Adrenal gland (tissue), 12 donors: ENCODE results near the gene HDAC4. TPM values are rescaled to one million over a fixed set of nuclear protein-coding genes. Genes with fewer than 3 reads are reported as not detected.

Source experiments
- DNase-seq, 7 donors: peaks; one replicate each; pipeline ENCODE4 v3.0.0-alpha.2; 2019 to 2020
- H3K27ac ChIP-seq, 5 donors: fragments of 200-600 bp; sonication (generic) in 4 of 5; 1 replicate in 3 of 5; 2 replicates in 2 of 5; pipeline versions ENCODE4 v1.5.1 to v1.8.0; 2016 to 2020; ENCODE audit warnings: mild to moderate bottlenecking in 1 of 5
- H3K27me3 ChIP-seq: fragments of 200-600 bp; 2 replicates; pipeline ENCODE4 v1.8.0; 2021
- H3K36me3 ChIP-seq, 2 donors: fragments of 200-600 bp; replicated peaks in 1 of 2; 1 replicate in 1 of 2; 2 replicates in 1 of 2; pipeline versions ENCODE4 v1.5.1 to v1.8.0; 2018 to 2022
- H3K4me1 ChIP-seq, 2 donors: fragments of 200-600 bp; replicated peaks in 1 of 2; 1 replicate in 1 of 2; 2 replicates in 1 of 2; pipeline versions ENCODE4 v1.5.1 to v1.8.0; 2018 to 2021
- H3K4me3 ChIP-seq, 4 donors: fragments of 200-600 bp; sonication (generic) in 3 of 4; one replicate each; pipeline ENCODE4 v1.5.1; 2016 to 2018
- H3K9me3 ChIP-seq, 3 donors: fragments of 200-600 bp; sonication (generic) in 1 of 3; replicated peaks in 1 of 3; 1 replicate in 2 of 3; 2 replicates in 1 of 3; pipeline versions ENCODE4 v1.5.1 to v1.8.0; 2016 to 2021
- CTCF ChIP-seq, 6 experiments: fragments of 450-650 bp in 4 of 6; fragments of 200-600 bp in 2 of 6; sonication (generic) in 1 of 6; IDR thresholded peaks; 1 replicate in 5 of 6; 2 replicates in 1 of 6; pipeline versions ENCODE4 v1.5.1 to v1.8.0; 2016 to 2021; ENCODE audit warnings: antibody characterized with exemption in 6 of 6, mild to moderate bottlenecking in 2 of 6, moderate library complexity in 1 of 6
- POLR2A ChIP-seq, 2 donors: fragments of 450-650 bp; IDR thresholded peaks; one replicate each; pipeline ENCODE4 v1.6.1; 2017; ENCODE audit warnings: antibody characterized with exemption in 2 of 2, mild to moderate bottlenecking in 2 of 2, moderate library complexity in 1 of 2
- WGBS, 4 donors: extraction: QIAGEN DNeasy Blood & Tissue Kit in 2 of 4; methylation state at CpG; one replicate each; pipeline versions ENCODE4 v1.1.5 to v1.1.7; 2013 to 2017; 5-methylcytosine and 5-hydroxymethylcytosine counted together
- intact Hi-C, 2 donors: fragments of 100-400 bp; cut with DNase I; formaldehyde crosslinking; loops; one replicate each; pipeline versions ENCODE4 v1.14.1 to v1.15.0; 2022 to 2023
- polyA plus RNA-seq, 3 donors: library from polyadenylated mRNA; stranded (reverse); fragments of 200-250 nt in 2 of 3; fragments of 350-450 nt in 1 of 3; fragmentation: Illumina TruSeq in 1 of 3; extraction: RNeasy Lipid Tissue Mini Kit (QIAGEN cat#74804) in 1 of 3; gene quantifications; one replicate each; pipeline ENCODE4 v1.2.3, GENCODE V29; 2013 to 2014
- total RNA-seq, 9 donors: library from RNA; depleted of rRNA in 4 of 9; stranded (reverse); fragments of >200 nt in 4 of 9; fragments of 120-200 nt in 1 of 9; fragmentation: NEBNext Ultra II Directional in 1 of 9; extraction: Animal tissue kit (Norgen Biotek cat#: 25700) in 1 of 9; gene quantifications; one replicate each; pipeline versions ENCODE4 v1.1.0 to v1.2.4, GENCODE V29; 2013 to 2023
- donor health status: healthy with polysubstance abuse.
- donor health status: Bipolar disorder and iron deficiency.
- donor health status: DM: yes; HTN: yes; CAD: no.
- donor health status: DM: no; HTN: no; CAD: no.
- donor health status: DM: no; HTN: no; CAD: no.
- donor health status: DM: yes; HTN: yes; CAD: no.

HDAC4 gene
- total and polyA plus RNA-seq, 12 donors, result 8.3 to 88.9 (median 28.7) TPM

GRCh38 chr2:239368321-239368720, 32.5 kb downstream of the HDAC4 start:
- 89 to 91% (median 89%) methylated on average over 9 of the region's 9 CpGs for WGBS, 4 donors
- Histone ChIP-seq H3K27ac (no peak overlapping the region), H3K9me3 (no peaks in the 10 kb centered on the region), H3K4me1 (no peaks in the 10 kb centered on the region), H3K36me3 (no peaks in the 10 kb centered on the region), H3K27me3 (no peaks in the 10 kb centered on the region), H3K4me3 (no peak overlapping the region)
- peak in 1 of 7 donors; percentile 9 for DNase-seq
- intact Hi-C loops, result no loop called here
- no peak for TF ChIP-seq POLR2A (IDR thresholded peaks at IDR 0.05)
- TF ChIP-seq CTCF (IDR thresholded peaks at IDR 0.05), result no peak

GRCh38 chr2:239366740-239367139, 34.1 kb downstream of the HDAC4 start:
- Histone ChIP-seq H3K4me1 (peaks cover 0 to 2% of the 10 kb centered on the region in 2 donors), H3K4me3 (no peak overlapping the region), H3K27ac (no peak overlapping the region), H3K27me3 (no peaks in the 10 kb centered on the region), H3K36me3 (no peaks in the 10 kb centered on the region), H3K9me3 (no peaks in the 10 kb centered on the region)
- intact Hi-C loops, result no loop called here
- TF ChIP-seq POLR2A (IDR thresholded peaks at IDR 0.05), result no peak
- TF ChIP-seq CTCF (IDR thresholded peaks at IDR 0.05), result no peak
- peak in 1 of 7 donors; percentile 9 for DNase-seq
- WGBS, 4 donors, result 87 to 96% (median 91%) methylated on average over 10 to 12 of the region's 12 CpGs

- TF ChIP-seq POLR2A (IDR thresholded peaks at IDR 0.05), result no peak
- no peak for TF ChIP-seq CTCF (IDR thresholded peaks at IDR 0.05)
- 87 to 95% (median 92%) methylated on average over 19 to 32 of the region's 32 CpGs for WGBS, 4 donors
- no peak overlapping the region for H3K27ac ChIP-seq
- H3K36me3 ChIP-seq, result no peaks in the 10 kb centered on the region
- no peaks in the 10 kb centered on the region for H3K9me3 ChIP-seq
- intact Hi-C loops, result no loop called here
- no peak overlapping the region for H3K4me3 ChIP-seq
- peaks cover 0 to 10% of the 10 kb centered on the region in 2 donors for H3K4me1 ChIP-seq
- H3K27me3 ChIP-seq, result no peaks in the 10 kb centered on the region
- peak in 1 of 7 donors; percentile 9 for DNase-seq
Measured at GRCh38 chr2:239365782-239366435, 34.9 kb downstream of the HDAC4 start.

- peaks cover 0 to 10% of the 10 kb centered on the region in 2 donors for H3K4me1 ChIP-seq
- no peaks in the 10 kb centered on the region for H3K9me3 ChIP-seq
- TF ChIP-seq CTCF (IDR thresholded peaks at IDR 0.05), result no peak
- TF ChIP-seq POLR2A (IDR thresholded peaks at IDR 0.05), result no peak
- H3K36me3 ChIP-seq, result no peaks in the 10 kb centered on the region
- no peak overlapping the region for H3K27ac ChIP-seq
- WGBS, 4 donors, result 77 to 91% (median 88%) methylated on average over 11 of the region's 11 CpGs
- intact Hi-C loops, result no loop called here
- no peaks in the 10 kb centered on the region for H3K27me3 ChIP-seq
- no peak overlapping the region for H3K4me3 ChIP-seq
- peak in 1 of 7 donors; percentile 9 for DNase-seq
Measured at GRCh38 chr2:239365071-239365781, 35.6 kb downstream of the HDAC4 start.
